Measurements from ENCODE around the gene CD22. TPM values are rescaled to one million over a fixed set of nuclear protein-coding genes. Genes with fewer than 3 reads are reported as not detected.

Gene CD22
- total RNA-seq, 4 donors from 2014 or later: 2.7 to 5.6 (median 4.9) TPM

GRCh38 chr19:35346193-35347052, 17.4 kb downstream of the CD22 start:
- Histone ChIP-seq H3K27ac (no peak overlapping the region), H3K4me3 (no peak overlapping the region), H3K9me3 (no peaks in the 10 kb centered on the region), H3K4me1 (no peaks in the 10 kb centered on the region), H3K36me3 (no peaks in the 10 kb centered on the region), H3K27me3 (peaks cover 52% of the 10 kb centered on the region)
- 64% methylated on average over 4 to 15 of the region's 28 CpGs for WGBS, 2 donors (ENCODE audit: low coverage in 1 of 2)
- no peak for ATAC-seq
- TF ChIP-seq POLR2AphosphoS5 (IDR thresholded peaks at IDR 0.05): no peak
- TF ChIP-seq CTCF (IDR thresholded peaks at IDR 0.05): no peak
- TF ChIP-seq POLR2A (IDR thresholded peaks at IDR 0.05): no peak
- no peak for TF ChIP-seq EP300 (IDR thresholded peaks at IDR 0.05)

GRCh38 chr19:35347171-35347929, 18.4 kb downstream of the CD22 start, which contains the start of gene FFAR1:
Gene FFAR1 (plus strand): TSS chr19:35347902. CDS start chr19:35351552, 3,650 bp downstream.
- 53 to 65% methylated on average over 9 to 16 of the region's 18 CpGs for WGBS, 2 donors (ENCODE audit: low coverage in 1 of 2)
- no peak within 1 kb of the TSS for H3K27ac ChIP-seq

GRCh38 chr19:35347930-35348298, 18.9 kb downstream of the CD22 start:
- Histone ChIP-seq H3K36me3 (no peaks in the 10 kb centered on the region), H3K27me3 (peaks cover 64% of the 10 kb centered on the region), H3K4me3 (no peak overlapping the region), H3K27ac (no peak overlapping the region), H3K4me1 (no peaks in the 10 kb centered on the region), H3K9me3 (no peaks in the 10 kb centered on the region)
- no peak for TF ChIP-seq EP300 (IDR thresholded peaks at IDR 0.05)
- TF ChIP-seq POLR2AphosphoS5 (IDR thresholded peaks at IDR 0.05): no peak
- TF ChIP-seq POLR2A (IDR thresholded peaks at IDR 0.05): no peak
- TF ChIP-seq CTCF (IDR thresholded peaks at IDR 0.05): no peak
- no peak for ATAC-seq
- WGBS, 2 donors (ENCODE audit: low coverage in 1 of 2): 71 to 93% methylated on average over 3 of the region's 7 CpGs

More at GRCh38 chr19:35347171-35347929, 18.4 kb downstream of the CD22 start, which contains the start of gene FFAR1:
- no peak within 1 kb of the TSS for H3K4me3 ChIP-seq
- no peak for ATAC-seq
- TF ChIP-seq POLR2A (IDR thresholded peaks at IDR 0.05) (no peak), EP300 (IDR thresholded peaks at IDR 0.05) (no peak), POLR2AphosphoS5 (IDR thresholded peaks at IDR 0.05) (no peak), CTCF (IDR thresholded peaks at IDR 0.05) (no peak)
- no peaks in the 10 kb centered on the region for H3K36me3 ChIP-seq
- H3K4me1 ChIP-seq: no peaks in the 10 kb centered on the region
- no peaks in the 10 kb centered on the region for H3K9me3 ChIP-seq
- H3K27me3 ChIP-seq: peaks cover 61% of the 10 kb centered on the region

GRCh38 chr19:35348911-35349611, 20.1 kb downstream of the CD22 start:
- Histone ChIP-seq H3K27ac (no peak overlapping the region), H3K27me3 (peaks cover 75% of the 10 kb centered on the region), H3K4me3 (no peak overlapping the region), H3K9me3 (no peaks in the 10 kb centered on the region), H3K4me1 (no peaks in the 10 kb centered on the region), H3K36me3 (no peaks in the 10 kb centered on the region)
- TF ChIP-seq POLR2AphosphoS5 (IDR thresholded peaks at IDR 0.05) (no peak), EP300 (IDR thresholded peaks at IDR 0.05) (no peak), CTCF (IDR thresholded peaks at IDR 0.05) (no peak)
- no peak for ATAC-seq
- WGBS, 2 donors (ENCODE audit: low coverage in 1 of 2): 73% methylated on average over 13 of the region's 18 CpGs; no CpG with 5 or more reads in 1 of the 2 donors

Data from gastroesophageal sphincter (tissue), 4 donors.